Upper lobe of right lung (tissue), 1 donor: Measurements from ENCODE around the gene WWC1. TPM values are rescaled to one million over a fixed set of nuclear protein-coding genes. Genes with fewer than 3 reads are reported as not detected.
A peak's percentile ranks its signal among the peaks of the same experiment; 100 is the strongest.
"Not testable (repeated sequence)": the region's sequence is repeated elsewhere in the genome, so short reads cannot be mapped to it uniquely, and the experiment has no call there.

Experiments
- ATAC-seq: fragments of 200-7000 bp; cut with Tn5 transposase; one replicate; pipeline ENCODE4 v1.9.1; 2020; ENCODE audit warnings: mild to moderate bottlenecking, moderate library complexity
- DNase-seq: peaks from one replicate; pipeline ENCODE4 v3.0.0-alpha.2; 2020
- H3K27ac ChIP-seq: fragments of 200-600 bp; one replicate; pipeline ENCODE4 v1.8.0; 2022
- H3K27me3 ChIP-seq: fragments of 200-600 bp; one replicate; pipeline ENCODE4 v1.8.0; 2022; ENCODE audit warnings: mild to moderate bottlenecking
- H3K36me3 ChIP-seq: fragments of 200-600 bp; one replicate; pipeline ENCODE4 v1.8.0; 2022
- H3K4me1 ChIP-seq: fragments of 200-600 bp; one replicate; pipeline ENCODE4 v1.8.0; 2022
- H3K4me3 ChIP-seq: fragments of 200-600 bp; one replicate; pipeline ENCODE4 v1.8.0; 2022; ENCODE audit warnings: mild to moderate bottlenecking
- H3K9me3 ChIP-seq: fragments of 200-600 bp; one replicate; pipeline ENCODE4 v1.8.0; 2022
- intact Hi-C: fragments of 100-400 bp; cut with DNase I; formaldehyde crosslinking; loops from one replicate; pipeline ENCODE4 v1.11.0; 2022
- total RNA-seq: library from RNA; stranded (reverse); fragmentation: NEBNext Ultra II Directional; extraction: Animal tissue kit (Norgen Biotek cat#: 25700); gene quantifications from one replicate; pipeline ENCODE4 v1.2.1, GENCODE V29; 2021
- TF ChIP-seq, protein P1 (sequence below): fragments of 200-600 bp; IDR thresholded peaks from one replicate; pipeline ENCODE4 v1.8.0; 2022; ENCODE audit warnings: antibody characterized with exemption
- donor health status: DM: no; HTN: yes; CAD: no; lungs with severe emphysema.

The WWC1 gene
- total RNA-seq, 1 donor from 2014 or later, result 94.2 TPM

DNA sequence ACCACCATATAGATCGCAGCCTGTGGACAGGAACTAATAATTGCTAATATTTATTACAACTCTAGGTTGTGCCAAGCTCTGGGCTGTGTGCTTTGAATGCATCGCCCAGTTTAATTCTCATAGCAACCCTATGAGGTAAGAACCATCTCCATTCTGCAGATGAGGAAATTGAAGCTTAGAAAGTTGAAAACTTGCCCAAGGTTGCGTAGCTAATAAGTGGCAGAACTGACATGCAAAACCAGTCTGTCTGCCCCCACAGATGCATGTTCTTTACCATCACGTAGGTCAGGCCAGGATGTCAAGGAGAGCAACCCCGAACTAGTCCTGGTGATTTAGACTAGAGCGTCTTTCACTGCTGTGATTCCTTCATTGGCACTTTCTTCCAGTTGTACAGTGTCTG is 15.6 kb downstream of the WWC1 start:
- H3K27me3 ChIP-seq, result no peaks in the 10 kb centered on the region
- peak overlapping the region; percentile 36 for H3K27ac ChIP-seq
- DNase-seq, result no peak
- TF ChIP-seq, protein P1, sequence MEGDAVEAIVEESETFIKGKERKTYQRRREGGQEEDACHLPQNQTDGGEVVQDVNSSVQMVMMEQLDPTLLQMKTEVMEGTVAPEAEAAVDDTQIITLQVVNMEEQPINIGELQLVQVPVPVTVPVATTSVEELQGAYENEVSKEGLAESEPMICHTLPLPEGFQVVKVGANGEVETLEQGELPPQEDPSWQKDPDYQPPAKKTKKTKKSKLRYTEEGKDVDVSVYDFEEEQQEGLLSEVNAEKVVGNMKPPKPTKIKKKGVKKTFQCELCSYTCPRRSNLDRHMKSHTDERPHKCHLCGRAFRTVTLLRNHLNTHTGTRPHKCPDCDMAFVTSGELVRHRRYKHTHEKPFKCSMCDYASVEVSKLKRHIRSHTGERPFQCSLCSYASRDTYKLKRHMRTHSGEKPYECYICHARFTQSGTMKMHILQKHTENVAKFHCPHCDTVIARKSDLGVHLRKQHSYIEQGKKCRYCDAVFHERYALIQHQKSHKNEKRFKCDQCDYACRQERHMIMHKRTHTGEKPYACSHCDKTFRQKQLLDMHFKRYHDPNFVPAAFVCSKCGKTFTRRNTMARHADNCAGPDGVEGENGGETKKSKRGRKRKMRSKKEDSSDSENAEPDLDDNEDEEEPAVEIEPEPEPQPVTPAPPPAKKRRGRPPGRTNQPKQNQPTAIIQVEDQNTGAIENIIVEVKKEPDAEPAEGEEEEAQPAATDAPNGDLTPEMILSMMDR, result no peak
- intact Hi-C loops, result no loop called here
- H3K4me3 ChIP-seq, result no peak overlapping the region
- no peaks in the 10 kb centered on the region for H3K36me3 ChIP-seq
- H3K4me1 ChIP-seq, result no peaks in the 10 kb centered on the region
- no peak for ATAC-seq
- H3K9me3 ChIP-seq, result no peaks in the 10 kb centered on the region

DNA sequence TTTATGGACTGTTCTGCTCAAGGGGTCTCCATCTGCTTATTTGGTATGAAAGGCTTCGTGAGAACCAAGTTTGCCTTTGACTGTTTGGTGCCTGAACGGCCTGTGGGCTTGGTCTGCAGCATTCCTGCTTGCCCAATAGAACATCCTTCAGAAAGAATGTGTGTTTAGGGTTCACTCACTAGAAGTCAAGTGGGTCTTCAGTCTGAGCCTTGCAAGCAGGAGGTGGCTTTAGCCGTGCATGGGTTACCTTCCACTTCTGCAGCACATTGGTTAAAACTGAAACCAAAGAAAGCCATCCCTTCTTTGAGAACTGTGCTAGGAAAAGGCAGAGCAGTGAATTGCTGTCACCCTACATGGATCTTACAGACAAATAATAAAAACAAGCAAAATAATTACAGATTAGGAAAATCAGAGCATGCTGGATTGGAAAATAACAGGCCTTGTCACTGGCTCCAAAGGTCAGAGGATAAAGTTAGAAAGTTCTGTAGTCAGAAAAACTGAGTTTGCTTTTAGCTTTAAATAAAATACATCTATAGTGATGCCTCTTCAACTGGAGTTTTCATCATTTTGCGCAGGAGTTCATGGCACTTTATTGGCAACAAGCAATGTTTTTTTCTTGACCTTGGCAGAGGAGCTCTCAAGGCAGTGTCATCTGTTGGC is 16.6 kb downstream of the WWC1 start:
- no peaks in the 10 kb centered on the region for H3K36me3 ChIP-seq
- TF ChIP-seq, protein P1, result no peak
- no peaks in the 10 kb centered on the region for H3K27me3 ChIP-seq
- peak overlapping the region; percentile 36 for H3K27ac ChIP-seq
- DNase-seq (no peak), ATAC-seq (peak; percentile 81)
- no peak overlapping the region for H3K4me3 ChIP-seq
- intact Hi-C loops, result no loop called here
- H3K4me1 ChIP-seq, result no peaks in the 10 kb centered on the region
- no peaks in the 10 kb centered on the region for H3K9me3 ChIP-seq

DNA sequence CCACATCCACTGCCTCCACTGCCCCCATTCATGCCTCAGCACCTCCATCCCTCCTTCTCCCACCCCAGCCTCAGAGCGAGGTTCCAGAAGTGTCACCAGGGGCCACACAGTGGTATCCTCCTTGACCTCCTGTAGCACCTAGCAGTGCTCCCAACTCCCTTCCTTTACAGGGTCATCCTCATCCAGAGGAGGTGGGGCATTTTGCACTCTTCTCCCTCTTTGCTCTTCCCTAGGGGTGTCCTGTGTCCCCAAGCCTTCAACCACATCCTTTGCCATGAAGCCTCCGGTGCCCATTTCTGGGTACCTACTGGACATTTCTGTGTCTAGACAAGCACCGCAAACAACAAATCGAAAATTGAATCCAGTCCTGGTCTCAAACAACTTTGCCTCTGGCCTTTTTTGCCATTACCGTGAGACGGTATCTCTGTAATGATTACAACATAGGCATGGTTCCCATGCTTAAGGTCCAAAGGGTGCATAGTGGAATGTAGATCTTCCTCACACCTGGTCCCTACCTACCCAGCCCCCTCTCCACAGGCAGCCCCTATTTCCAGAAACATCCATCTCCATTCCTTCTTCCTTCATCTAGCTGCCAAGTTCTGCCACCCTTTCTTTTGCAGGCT is 17.6 kb downstream of the WWC1 start:
- DNase-seq, result no peak
- Histone ChIP-seq H3K27ac (no peak overlapping the region), H3K36me3 (no peaks in the 10 kb centered on the region), H3K4me1 (no peaks in the 10 kb centered on the region), H3K27me3 (no peaks in the 10 kb centered on the region), H3K9me3 (no peaks in the 10 kb centered on the region), H3K4me3 (no peak overlapping the region)
- no peak for ATAC-seq
- TF ChIP-seq, protein P1, result no peak
- intact Hi-C loops, result no loop called here

DNA sequence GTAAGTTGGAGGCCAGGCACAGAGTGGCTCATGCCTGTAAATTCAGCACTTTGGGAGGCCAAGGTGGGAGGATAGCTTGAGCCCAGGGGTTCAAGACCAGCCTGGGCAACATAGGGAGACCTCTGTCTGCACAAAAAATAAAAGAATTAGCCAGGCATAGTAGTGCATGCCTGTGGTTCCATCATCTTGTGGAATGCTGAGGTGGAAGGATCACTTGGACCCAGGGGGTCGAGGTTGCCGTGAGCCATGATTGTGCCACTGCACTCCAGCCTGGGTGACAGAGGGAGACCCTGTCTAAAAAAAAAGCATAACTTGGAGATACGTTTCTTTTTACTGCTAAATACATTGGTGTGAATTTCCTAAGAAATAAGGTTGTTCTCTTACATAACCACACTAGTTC is 19.1 kb downstream of the WWC1 start:
- H3K27ac ChIP-seq, H3K4me1 ChIP-seq, H3K4me3 ChIP-seq, H3K27me3 ChIP-seq, H3K9me3 ChIP-seq, DNase-seq, ATAC-seq, intact Hi-C loops, H3K36me3 ChIP-seq: not testable (repeated sequence)

DNA sequence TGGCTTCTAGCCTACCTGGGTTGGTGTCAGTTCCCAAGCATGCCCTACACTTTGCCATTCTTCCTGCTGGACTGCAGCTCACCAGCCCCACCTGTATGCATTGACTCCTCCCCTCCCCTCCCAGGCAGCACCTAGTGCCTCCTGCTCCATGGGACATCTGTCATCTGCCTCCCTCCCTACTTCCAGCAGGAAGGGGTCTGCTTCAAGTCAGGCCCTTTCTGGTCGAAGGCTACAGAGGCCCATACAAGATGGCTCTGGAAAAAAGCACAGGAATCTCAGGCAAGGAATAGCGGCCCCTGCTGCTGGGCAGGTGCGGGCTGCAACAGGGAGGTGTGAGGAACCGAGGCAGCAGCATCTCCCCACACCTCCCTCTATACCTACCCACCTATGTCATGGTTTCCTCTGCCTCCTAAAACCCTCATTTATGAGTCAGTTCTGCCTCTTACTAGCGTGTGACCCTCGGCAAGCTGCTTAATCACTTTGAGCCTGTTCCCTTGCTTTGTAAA is 19.7 kb downstream of the WWC1 start:
- TF ChIP-seq, protein P1, result no peak
- no peaks in the 10 kb centered on the region for H3K9me3 ChIP-seq
- no peaks in the 10 kb centered on the region for H3K36me3 ChIP-seq
- intact Hi-C loops, result no loop called here
- no peak overlapping the region for H3K27ac ChIP-seq
- DNase-seq (no peak), ATAC-seq (peak; percentile 6)
- peaks cover 12% of the 10 kb centered on the region for H3K4me1 ChIP-seq
- no peak overlapping the region for H3K4me3 ChIP-seq
- H3K27me3 ChIP-seq, result no peaks in the 10 kb centered on the region

DNA sequence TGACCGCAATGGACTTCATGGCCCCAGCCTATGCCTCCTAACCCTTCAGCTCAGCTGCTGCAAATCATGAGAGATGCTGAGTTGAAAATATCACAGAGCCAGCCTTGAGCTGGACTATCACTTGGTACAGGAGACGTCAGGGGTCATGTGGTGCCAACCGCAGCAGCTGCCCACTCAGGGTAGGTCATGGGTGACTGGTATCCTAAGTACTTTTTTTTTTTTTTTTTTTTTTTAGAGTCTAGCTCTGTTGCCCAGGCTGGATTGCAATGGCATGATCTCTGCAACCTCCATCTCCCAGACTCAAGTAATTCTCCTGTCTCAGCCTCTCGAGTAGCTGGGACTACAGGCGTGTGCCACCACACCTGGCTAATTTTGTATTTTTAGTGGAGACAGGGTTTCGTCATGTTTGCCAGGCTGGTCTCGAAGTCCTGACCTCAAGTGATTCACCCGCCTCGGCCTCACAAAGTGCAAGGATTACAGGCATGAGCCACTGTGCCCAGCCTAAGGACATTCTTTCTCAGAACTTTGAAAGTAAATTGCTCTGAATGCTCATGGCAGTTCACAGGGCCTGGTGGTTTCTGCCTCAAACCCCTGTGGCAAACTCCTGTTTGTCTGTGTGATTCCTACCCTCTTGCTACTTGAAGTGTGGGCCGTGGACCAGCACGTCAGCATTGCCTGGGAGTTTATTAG is 21.3 kb downstream of the WWC1 start:
- no peak for ATAC-seq
- TF ChIP-seq, protein P1, result no peak
- H3K4me1 ChIP-seq, result peaks cover 16% of the 10 kb centered on the region
- no peaks in the 10 kb centered on the region for H3K36me3 ChIP-seq
- no peaks in the 10 kb centered on the region for H3K27me3 ChIP-seq
- no peaks in the 10 kb centered on the region for H3K9me3 ChIP-seq
- no peak overlapping the region for H3K4me3 ChIP-seq
- no peak overlapping the region for H3K27ac ChIP-seq
- no peak for DNase-seq
- intact Hi-C loops, result no loop called here
